Measurements from ENCODE around the gene MID1. TPM values are rescaled to one million over a fixed set of nuclear protein-coding genes. Genes with fewer than 3 reads are reported as not detected.

The MID1 gene
- total RNA-seq, 3 donors from 2014 or later, result 41.4 to 48.8 (median 48.4) TPM

- ATAC-seq (no peak), DNase-seq (no peak)
- H3K4me1 ChIP-seq (ENCODE audit: low read depth), result no peaks in the 10 kb centered on the region
- H3K9me3 ChIP-seq, result no peaks in the 10 kb centered on the region
- no peak for TF ChIP-seq CTCF (IDR thresholded peaks at IDR 0.05)
- intact Hi-C loops (cut with DNase I, micrococcal nuclease), result no loop called here
- H3K4me3 ChIP-seq, result no peak overlapping the region
- no peaks in the 10 kb centered on the region for H3K36me3 ChIP-seq (ENCODE audit: low read depth)
Measured at GRCh38 chrX:10470009-10470408, 150.4 kb downstream of the MID1 start.

GRCh38 chrX:10467793-10468192 is 152.6 kb downstream of the MID1 start:
- intact Hi-C loops (cut with DNase I, micrococcal nuclease), result no loop called here
- DNase-seq, result no peak
- H3K4me3 ChIP-seq, result no peak overlapping the region
- no peak for ATAC-seq
- no peaks in the 10 kb centered on the region for H3K4me1 ChIP-seq (ENCODE audit: low read depth)
- H3K9me3 ChIP-seq, result no peaks in the 10 kb centered on the region
- TF ChIP-seq CTCF (IDR thresholded peaks at IDR 0.05), result no peak
- H3K36me3 ChIP-seq (ENCODE audit: low read depth), result no peaks in the 10 kb centered on the region

- no peaks in the 10 kb centered on the region for H3K9me3 ChIP-seq
- DNase-seq (no peak), ATAC-seq (no peak)
- H3K36me3 ChIP-seq (ENCODE audit: low read depth), result no peaks in the 10 kb centered on the region
- no peaks in the 10 kb centered on the region for H3K4me1 ChIP-seq (ENCODE audit: low read depth)
- intact Hi-C loops (cut with DNase I, micrococcal nuclease), result no loop called here
- no peak for TF ChIP-seq CTCF (IDR thresholded peaks at IDR 0.05)
- H3K4me3 ChIP-seq, result no peak overlapping the region
Measured at GRCh38 chrX:10465254-10465653, 155.1 kb downstream of the MID1 start.

- Histone ChIP-seq H3K36me3 (ENCODE audit: low read depth) (no peaks in the 10 kb centered on the region), H3K4me1 (ENCODE audit: low read depth) (no peaks in the 10 kb centered on the region), H3K9me3 (no peaks in the 10 kb centered on the region), H3K4me3 (no peak overlapping the region)
- no peak for TF ChIP-seq CTCF (IDR thresholded peaks at IDR 0.05)
- no peak for DNase-seq
- no peak for ATAC-seq
- intact Hi-C loops (cut with DNase I, micrococcal nuclease), result no loop called here
Measured at GRCh38 chrX:10457092-10457491, 163.3 kb downstream of the MID1 start.

- no peak for TF ChIP-seq CTCF (IDR thresholded peaks at IDR 0.05)
- DNase-seq, result no peak
- no peaks in the 10 kb centered on the region for H3K4me1 ChIP-seq (ENCODE audit: low read depth)
- ATAC-seq, result no peak
- no peaks in the 10 kb centered on the region for H3K36me3 ChIP-seq (ENCODE audit: low read depth)
- intact Hi-C loops (cut with DNase I, micrococcal nuclease), result no loop called here
- no peak overlapping the region for H3K4me3 ChIP-seq
- no peaks in the 10 kb centered on the region for H3K9me3 ChIP-seq
Measured at GRCh38 chrX:10453945-10454344, 166.4 kb downstream of the MID1 start.

- intact Hi-C loops (cut with DNase I, micrococcal nuclease), result no loop called here
- DNase-seq, result no peak
- Histone ChIP-seq H3K36me3 (ENCODE audit: low read depth) (no peaks in the 10 kb centered on the region), H3K9me3 (no peaks in the 10 kb centered on the region), H3K4me3 (no peak overlapping the region), H3K4me1 (ENCODE audit: low read depth) (no peaks in the 10 kb centered on the region)
- TF ChIP-seq CTCF (IDR thresholded peaks at IDR 0.05), result no peak
- ATAC-seq, result no peak
Measured at GRCh38 chrX:10450959-10451355, 169.4 kb downstream of the MID1 start.
